Neural cell (in vitro differentiated cells): ENCODE results near the gene PRDM11.

Experiments used
- EP300 ChIP-seq: fragments of 450-650 bp; conservative IDR thresholded peaks from 2 replicates; pipeline ENCODE4 v1.6.1; 2014; ENCODE audit warnings: antibody characterized with exemption, mild to moderate bottlenecking, moderate library complexity; ENCODE audit not compliant: poor library complexity, severe bottlenecking
- RAD21 ChIP-seq: fragments of 450-650 bp; conservative IDR thresholded peaks from 2 replicates; pipeline ENCODE4 v1.6.1; 2014; ENCODE audit warnings: antibody characterized with exemption, mild to moderate bottlenecking, moderate library complexity
- TAF1 ChIP-seq: IDR thresholded peaks from 2 replicates; pipeline ENCODE4 v1.6.1; 2012; ENCODE audit warnings: low read depth

- no peak for TF ChIP-seq RAD21
- TF ChIP-seq EP300 = no peak
- no peak for TF ChIP-seq TAF1
These were observed 33.9 kb downstream of the PRDM11 start for GRCh38 chr11:45180179-45180847.
